Hematopoietic multipotent progenitor cell treated with erythropoietin and hydrocortisone succinate and interleukin-3 and kit ligand, for 8 days (in vitro differentiated cells): ENCODE measurements around the gene PIPOX.
"Not testable (repeated sequence)": the region's sequence is repeated elsewhere in the genome, so short reads cannot be mapped to it uniquely, and the experiment has no call there.

Experiments used
- DNase-seq: peaks from one replicate; pipeline ENCODE4 v3.0.0-alpha.2; 2015

PIPOX gene

DNA sequence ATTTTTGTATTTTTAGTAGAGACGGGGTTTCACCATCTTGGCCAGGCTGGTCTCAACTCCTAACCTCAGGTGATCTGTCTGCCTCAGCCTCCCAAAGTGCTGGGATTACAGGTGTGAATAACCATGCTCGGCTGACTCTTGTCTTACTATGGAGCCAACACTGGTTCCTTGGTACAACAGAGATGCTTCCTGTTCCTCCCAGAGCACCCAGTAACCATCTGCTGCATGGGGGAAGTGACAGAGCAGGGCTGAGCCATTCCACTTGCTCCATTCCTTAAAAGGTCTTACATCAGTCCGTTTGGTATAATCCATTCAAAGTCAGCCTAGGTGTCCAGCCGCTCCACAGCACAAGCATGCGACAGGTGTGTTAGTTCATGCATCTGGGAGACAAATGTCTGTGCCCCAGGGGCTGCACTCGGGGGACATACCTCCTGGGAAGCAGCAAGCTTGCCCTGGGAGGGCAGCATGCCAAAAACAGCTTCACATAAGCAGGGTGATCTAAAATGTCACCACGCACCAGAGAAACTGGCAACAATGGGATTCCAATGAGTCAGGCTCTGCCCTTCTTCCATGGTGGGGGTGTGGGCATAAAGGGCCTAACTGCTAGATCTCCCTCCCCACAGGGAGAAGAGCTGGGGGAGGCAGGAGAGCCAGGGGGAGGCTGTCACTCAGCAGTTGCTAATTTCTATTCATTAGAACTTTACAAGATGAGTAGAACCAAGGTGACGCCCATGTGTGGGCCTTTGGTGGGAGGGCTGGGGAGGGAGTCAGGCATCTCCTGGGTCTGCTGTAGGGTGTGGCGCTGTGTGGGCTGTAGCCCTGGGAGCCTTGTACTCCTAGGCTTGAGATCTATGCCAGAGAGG lies 35.5 kb downstream of the PIPOX start:
- DNase-seq: peak; percentile 8

DNA sequence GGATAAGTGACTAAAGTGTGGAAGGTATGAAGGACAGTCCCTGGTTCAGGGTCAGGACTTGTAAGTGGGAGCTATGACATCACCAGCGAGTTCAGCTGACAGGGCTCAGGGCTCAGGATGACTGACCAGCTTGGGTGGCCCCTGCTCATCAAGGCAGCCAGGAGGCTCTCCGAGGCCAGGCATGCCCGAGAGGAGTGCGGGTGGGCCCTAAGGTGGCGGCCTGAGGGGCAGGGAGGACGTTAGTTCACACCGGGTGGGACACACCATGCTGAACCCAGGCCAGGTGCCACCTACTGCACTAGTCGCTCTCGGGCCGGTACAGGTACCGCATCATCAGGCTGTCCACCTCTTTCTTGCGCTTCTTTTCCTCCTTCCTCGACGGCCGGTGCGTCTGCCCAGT lies 36.5 kb downstream of the PIPOX start:
- no peak for DNase-seq

DNA sequence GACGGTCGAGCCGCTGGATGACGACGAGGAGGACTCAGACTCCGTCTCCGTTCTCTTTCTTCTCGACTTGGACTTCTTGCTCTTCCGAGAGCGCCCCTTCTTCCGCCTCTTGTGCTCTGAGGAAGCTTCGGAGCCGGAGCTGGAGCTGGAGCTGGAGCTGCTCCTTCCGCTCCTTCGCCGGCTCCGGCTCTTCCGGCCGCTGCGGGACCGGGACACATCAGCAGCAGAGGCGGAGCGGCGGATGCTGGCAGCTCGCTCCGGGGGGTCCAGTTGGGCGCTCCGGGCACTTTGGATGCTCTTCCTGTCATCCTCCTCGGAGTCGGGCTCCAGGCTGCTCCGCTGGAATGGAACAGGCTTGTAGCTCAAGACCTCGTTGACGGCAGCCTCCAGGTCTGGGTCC lies 36.9 kb downstream of the PIPOX start:
- no peak for DNase-seq

DNA sequence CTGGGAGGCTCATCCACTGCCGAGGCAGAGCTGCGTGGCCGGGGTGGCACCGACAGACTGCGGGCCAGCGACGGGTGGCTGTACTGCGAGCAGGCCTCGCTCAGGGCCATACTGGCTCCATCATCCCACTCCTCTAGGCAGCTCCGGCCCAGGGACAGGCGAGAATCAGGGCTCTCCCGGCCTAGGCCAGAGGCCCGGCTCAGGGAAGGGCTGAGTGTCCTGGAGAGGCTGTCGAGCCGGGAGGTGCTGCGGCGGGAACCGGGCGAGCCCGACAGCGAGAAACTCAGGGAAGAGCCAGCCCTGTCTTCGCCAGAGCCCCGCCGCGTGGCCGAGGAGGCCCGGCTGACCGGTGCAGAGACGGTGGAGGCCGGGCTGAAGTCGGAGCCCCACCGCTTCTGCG lies 37.4 kb downstream of the PIPOX start:
- DNase-seq: no peak

DNA sequence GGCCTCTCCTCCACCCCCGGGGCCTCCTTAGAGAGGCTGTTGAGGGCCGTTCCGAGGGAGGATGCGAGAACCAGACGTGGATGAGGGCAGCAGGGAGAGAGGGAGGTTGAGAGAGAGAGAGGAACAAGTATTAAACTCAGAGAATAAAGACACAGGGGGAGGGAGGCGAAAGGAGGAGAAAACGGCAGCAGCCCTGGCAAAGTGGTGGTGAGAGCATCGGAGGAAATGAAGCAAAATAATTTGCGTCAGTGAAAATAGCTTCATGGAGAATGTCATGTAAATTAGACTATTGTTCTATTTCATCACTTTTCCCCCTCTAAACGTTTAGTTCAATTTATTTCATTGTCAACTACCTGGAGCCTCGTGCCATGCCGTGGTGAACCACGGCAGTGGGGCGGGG lies 38.0 kb downstream of the PIPOX start:
- DNase-seq: no peak

DNA sequence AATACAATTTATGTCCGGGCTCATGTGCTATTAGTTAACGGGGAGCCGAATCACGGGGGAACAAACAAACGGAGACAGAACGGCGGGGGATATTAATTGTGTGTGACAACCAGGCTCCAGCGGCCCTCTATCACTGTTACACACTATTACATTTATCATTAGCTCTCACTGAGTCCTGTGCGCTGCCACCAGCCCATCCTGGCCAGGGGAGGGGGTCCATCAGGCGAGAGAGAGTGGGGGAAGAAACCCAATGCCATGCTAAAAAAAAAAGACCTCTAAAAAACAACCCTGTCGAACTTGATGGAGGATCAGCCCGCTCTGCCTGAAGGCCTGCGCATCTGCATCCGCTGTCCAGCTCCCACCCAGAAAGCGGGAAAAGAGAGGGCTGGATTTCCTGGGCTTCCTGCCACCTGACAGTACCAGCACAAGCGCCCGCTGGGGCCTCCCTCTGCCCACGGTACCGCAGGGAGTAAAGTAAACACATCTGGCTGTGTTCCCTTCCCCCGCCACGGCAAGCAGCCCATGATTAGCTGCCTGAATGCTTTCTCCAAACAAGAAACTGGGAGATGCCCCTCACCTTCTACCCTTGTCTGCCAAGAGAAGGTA lies 41.7 kb downstream of the PIPOX start:
- DNase-seq: no peak

DNA sequence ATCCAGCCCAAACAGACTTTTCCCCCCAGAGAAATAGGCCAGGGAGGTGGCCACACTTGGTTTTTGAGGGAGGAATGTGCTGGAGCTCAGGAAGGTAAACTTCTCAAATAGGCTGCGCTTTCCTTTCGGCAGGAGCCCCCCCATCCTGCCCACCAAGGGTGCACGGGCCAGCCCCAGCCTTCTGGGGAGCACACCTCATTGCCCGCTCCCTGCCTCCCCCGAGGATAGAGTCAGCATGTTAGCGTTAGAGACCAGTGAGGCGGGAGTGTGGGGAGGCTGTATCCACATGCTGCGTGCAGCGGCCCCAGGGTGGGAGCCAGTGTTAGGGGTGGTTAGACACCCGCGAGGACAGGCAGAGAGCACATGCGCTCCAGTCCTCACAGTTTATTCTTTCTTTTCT lies 42.3 kb downstream of the PIPOX start:
- no peak for DNase-seq

DNA sequence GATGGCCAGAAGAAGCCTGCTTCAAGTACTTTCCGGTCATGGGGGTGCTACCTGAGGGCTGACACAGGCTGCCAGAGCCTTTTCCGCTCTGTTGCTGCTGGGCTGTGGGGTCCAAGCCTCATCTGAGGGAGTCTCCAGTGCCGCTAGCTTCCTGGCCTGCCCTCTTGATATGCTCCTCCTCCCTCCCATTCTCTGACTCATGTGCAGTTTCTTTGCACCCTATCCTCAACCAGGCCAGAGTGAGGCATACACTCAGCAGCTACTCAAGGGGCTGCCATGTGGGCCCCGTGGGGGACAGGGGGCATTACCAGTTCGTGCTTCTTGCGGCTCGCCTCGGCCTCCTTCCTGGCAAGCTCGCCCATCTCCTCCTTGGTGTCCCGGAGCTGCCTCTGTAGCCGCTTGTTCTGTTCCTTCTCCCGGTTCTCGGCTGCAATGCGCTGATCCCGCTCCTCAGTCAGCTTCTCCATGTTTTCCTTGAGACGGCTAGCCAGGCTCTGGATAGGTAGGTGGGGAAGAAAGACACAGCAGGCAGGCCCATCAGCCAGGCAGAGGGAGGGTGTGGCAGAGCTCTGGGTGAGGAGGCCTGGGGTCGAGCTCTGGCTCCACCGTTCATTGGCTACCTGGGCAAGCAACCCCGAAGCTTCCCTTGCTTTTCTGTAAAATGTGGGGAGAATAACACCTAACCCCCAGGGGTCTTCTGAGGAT lies 43.8 kb downstream of the PIPOX start:
- DNase-seq: no peak

DNA sequence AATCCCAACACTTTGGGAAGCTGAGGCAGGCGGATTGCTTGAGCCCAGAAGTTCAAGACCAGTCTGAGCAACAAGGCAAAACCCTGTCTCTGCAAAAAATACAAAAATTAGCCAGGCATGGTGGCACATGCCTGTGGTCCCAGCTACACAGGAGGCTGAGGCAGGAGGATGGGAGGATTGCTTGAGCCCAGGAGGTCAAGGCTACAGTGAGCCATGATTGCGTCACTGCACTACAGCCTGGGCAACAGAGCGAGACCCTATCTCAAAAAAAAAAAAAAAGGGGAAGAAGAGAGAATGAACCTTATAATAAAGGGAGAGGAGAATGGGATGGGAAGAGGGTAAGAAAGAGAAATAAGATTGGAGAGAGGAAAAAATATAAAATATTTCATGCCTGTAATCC lies 45.8 kb downstream of the PIPOX start:
- not testable (repeated sequence) for DNase-seq

DNA sequence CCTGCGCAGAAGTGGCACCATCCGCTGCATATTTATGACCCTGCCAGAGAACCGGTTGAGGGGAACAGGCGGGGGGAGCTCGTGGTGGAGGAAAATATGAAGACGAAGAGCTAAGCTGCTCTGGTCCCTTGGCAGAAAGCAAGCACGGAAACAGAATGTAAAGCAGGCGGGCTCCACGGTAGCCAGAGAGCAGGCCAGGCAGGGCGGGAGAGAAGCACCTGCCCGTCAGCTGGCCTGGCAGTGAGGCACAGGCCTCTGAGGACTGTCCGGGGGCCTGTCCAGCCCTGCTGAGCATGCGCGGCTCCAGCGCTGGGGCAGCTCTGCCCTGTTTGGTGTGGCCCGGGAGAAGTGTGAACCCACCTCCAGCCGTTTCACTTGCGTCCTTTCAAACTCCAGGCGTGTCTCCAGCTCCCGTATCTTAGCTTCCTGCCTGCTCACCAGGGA lies 46.7 kb downstream of the PIPOX start:
- DNase-seq: no peak

DNA sequence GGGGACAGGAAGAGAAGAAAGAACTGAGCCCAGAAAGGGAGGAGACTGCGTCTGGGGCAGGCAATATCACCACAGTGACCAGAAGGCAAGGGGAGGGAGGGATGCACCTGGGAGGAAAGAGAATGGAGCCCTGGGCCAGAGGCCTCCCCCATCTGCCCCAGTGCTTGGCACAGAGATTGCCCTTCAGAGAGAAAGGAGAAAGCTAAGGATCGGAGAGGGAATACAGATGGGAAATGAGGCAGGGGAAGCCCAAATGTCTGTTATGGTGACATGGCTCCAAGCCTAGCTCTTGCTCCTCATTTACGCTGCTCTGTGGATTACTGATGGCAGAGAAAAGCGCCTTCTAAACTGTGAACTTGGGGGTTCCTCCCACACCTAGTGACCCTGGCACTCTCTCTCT lies 47.2 kb downstream of the PIPOX start:
- DNase-seq: no peak

DNA sequence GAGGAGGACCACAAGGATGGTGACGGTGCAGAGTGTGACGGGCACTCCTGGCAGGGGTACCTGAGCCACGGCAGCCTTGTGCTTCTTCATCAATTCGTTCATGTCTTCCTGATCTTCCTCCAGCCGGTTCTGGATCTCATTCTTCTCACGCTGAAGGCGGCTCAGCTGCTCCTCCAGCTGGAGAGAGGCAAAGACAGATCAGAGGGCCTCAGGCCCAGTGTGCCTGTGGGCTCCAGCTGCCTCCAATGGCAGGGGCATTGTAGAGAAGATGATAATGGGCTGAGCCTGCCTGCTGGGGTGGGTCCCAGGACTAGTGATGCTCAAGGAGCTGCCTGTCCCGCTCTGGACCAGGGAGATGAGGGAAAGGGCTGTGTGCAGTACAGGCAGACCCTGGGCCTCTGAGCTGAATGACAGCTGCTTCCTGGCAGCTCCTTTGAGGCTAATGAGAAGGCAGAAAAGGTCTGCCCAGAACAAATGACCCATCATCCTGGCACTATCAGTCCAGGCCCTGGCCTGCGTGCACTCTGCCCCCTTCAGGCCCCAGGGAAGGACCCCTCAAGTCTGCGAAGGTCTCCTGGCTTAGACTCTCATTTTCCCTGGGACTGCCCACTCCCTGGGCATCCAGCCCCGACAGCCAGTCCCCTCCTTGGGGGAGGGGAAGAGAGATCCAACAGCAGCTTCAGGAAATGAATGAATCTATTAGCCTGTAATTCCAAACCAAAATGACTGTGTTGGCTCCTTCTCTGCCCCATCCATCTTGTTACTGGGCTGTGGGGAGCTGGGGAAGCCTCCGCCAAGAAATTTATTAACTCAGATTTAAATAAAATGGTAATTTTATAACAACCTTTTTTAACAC lies 48.0 kb downstream of the PIPOX start:
- no peak for DNase-seq

DNA sequence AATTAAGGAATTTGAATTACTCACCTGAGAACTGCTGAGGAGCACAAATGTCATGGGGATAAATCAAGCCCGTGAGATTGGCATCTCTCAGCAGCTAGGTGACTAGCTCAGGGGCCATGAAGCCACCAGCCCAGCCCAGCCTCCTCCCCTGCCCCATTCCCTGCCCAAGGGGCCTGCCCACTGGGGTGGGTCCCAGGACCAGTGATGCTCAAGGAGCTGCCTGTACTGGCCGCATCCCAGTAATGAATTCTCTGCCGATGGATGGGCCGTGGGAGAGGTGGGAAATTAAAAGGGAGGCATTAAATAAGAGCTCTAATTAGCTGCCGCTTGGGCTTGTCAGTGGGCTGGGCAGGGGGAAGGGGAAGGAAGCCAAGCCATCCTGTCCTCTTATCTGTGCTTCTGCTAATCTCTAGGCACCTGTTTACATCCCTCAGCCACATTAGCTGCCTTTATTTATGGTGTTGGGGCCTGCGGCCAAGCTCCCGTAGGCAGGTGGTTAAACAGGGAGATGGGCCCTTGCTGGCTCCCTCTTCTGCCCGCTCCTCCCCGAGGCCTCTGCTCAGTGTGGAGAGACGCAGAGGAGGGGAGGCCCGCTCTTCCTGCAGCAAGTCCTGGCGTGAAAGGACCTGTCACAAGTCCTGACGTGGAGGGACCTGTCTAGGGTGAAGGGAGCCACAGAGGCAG lies 48.8 kb downstream of the PIPOX start:
- no peak for DNase-seq

DNA sequence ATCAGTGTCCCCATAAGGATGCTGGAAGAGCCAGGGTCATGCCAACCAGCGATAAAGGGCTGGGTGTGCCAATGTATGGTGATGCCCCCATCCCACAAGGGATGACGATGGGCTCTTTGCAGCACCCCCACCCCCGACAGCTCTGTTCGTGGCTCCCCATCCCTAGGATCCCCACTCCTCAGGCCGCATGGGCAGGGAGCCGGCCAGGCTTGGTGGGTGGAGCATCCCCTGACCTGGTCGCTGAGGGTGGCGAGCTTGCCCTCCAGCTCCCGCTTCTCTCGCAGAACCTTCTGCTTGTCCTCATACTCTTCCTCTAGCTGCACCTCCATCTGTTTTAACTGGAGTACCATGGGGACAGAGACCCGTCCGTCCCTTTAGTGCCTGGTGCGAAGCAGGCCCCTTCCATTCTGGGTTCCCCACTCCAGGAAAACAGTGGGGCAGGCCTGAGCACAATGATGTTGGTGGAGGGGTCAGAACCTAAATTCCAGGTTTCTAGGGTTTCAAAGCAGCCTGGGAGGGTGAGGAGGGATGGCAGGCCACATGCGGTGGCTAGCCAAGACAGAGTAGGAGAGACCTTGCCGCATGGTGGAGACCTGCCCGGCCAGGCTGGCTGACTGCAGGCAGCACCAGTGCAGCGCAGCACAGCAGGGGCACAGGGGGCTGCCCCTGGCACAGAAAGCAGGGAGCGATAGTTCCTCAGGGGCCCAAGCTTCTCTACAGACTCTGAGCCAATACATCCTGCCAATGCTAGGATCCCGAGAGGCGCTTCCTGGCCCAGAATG lies 50.3 kb downstream of the PIPOX start:
- peak; percentile 24 for DNase-seq

DNA sequence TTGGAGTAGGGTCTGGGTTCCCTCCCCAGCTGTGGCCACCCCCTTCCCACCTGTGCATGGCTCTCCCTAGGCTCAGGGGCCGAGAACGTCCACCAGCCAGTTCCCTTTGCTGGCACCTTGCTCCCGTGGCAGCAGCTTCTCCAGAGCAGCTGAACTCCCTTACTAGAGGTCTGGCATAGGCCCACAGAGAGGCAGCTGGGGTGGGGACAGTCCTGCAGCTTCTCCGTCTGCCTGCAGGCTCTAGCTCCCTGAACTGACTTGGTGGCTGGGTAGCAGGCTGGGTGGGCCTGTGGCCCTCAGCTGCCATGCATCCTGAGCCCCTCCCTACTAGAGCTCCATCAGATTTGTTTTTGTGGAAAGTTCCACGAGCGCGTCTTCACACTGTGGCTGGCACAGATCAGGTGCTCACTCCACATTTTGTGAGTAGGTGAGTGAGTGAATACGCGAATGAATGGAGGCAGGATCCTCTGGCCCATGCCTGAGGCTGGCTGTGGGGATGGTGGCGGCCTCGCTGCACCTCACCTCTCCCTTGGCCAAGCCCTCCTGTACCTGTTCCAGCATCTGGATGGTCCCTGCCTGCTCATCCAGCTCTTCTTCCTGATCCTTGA lies 51.3 kb downstream of the PIPOX start:
- DNase-seq: no peak

DNA sequence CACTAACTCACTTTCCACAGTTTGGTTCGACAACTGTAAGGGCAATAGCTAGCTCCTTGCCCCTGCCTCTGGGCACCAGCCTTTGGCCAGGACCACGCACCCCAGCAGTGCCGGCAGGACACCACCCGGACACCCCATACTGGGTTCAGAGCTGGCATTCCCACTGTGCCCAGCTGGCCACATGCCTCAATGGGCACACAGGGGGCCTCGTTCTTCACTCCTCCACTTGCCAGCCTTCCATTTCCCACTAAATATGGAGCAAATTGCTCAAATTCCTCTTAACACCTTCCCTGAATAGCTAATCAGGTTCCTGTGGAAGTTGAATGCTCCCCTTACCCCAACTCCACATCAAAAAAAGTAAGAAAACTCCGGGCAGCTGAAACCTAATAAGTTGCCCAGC lies 52.5 kb downstream of the PIPOX start:
- no peak for DNase-seq

DNA sequence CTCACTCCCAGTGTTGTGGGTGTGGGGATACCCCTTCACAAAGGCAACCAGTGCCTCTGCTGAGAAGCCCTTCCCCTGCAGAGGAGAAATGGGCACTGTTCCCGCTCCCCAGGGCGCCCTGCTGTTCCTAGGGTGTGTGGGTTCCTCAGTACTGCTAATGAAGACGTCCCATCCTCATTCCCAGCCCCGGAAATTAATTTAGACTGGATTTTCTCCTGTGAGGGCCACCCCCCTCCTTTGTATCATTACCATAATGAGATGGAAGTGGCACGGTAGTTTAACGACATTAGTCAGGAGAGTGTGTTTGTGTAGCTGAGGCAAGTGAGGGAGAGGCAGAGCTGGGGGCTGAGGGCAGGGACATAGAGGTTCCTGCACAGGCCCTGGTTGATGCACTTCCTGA lies 53.2 kb downstream of the PIPOX start:
- no peak for DNase-seq

DNA sequence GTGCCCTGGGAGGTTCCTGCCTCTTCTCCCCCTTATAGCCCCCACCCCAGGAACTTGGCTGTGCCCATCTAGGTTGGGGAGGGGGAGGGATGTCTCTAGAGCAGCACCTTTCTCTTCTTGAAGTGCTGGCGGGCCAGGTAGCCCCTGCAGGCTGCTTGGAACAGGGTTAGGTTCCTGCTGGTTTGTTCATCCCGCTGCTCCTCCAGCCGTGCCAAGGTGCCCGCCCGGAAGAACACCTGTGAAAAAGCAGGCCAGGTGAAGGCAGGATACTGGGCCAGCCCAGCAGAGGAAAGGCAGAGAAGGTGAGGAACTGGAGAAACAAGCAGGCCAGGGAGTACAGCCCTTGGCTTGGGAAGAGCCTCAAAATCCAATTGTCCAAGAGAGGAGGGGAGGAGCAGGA lies 56.6 kb downstream of the PIPOX start:
- DNase-seq: no peak

DNA sequence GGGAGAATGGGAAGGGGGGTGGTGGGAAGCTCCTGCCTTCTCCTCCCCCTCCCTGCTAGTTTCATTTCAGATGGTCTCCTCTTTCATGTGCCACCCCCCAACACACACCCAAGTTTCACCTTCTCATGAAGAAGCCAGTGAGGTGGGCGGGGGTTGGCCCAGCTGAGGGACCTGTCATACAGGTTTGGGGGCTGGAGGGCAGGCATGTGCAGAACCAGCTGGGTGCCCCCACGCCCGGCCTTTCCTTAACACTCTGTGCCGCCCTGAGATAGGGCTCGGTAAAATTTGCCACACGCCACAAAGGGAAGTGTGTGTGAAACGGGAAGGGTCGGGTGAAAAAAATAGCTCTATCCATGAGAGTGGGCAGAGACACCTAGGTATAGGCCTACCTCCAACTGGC lies 57.4 kb downstream of the PIPOX start:
- DNase-seq: no peak

DNA sequence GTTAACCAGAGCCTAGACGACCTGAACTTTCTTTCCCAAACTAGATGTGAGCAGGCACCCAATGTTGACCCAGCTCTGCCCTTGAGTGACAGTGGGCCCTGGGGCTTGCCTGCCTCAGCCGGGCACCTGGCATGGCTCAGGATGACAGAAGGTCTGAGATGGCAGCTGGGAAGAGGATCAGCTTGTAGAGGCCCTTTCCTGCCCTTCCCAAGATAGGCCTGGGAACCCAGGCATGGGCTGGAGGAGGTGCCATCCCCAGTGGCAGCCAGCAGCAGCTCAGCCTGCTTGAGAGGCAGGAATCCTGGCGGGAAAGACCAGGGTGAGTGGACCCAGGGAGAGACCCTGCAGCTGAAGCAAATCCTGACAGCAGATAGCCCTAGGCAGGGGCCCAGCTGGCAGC lies 59.1 kb downstream of the PIPOX start:
- DNase-seq: no peak

DNA sequence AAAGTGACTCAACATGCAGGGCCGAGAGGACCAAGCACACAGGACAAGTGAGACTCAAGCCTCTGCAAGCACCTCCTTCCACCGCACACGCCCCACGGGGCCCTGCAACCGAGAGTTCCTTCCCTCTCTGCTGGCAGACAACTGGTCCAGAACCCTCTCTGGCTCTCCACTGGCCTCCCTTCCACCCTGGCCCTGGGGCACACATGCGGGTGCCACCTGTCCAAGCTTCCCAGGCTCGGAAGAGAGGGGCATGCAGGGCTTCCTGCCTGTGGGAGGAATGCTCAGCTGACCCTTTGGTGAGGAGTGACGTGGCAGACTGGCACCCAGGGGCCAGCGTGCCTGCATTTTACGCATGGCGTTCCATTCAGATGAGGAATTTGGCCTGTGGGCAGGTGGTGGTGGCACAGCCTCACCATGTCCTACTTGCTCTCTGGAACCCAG lies 59.8 kb downstream of the PIPOX start:
- no peak for DNase-seq
